Right hindlimb (tissue), 1 donor: Measurements from ENCODE around the gene PDE11A.
"Not testable (repeated sequence)": the region's sequence is repeated elsewhere in the genome, so short reads cannot be mapped to it uniquely, and the experiment has no call there.

Experiments used
- DNase-seq: peaks from one replicate; pipeline ENCODE4 v3.0.0-alpha.2; 2018

The PDE11A gene

GRCh38 chr2:177810906-177811305 lies 261.7 kb downstream of the PDE11A start:
- DNase-seq = no peak

- no peak for DNase-seq
Measured at GRCh38 chr2:177808984-177809809, 263.4 kb downstream of the PDE11A start.

GRCh38 chr2:177806025-177806424 lies 266.6 kb downstream of the PDE11A start:
- DNase-seq = no peak

- no peak for DNase-seq
Measured at GRCh38 chr2:177799531-177799930, 273.0 kb downstream of the PDE11A start.

GRCh38 chr2:177797808-177798207 lies 274.8 kb downstream of the PDE11A start:
- no peak for DNase-seq

GRCh38 chr2:177796654-177797415 lies 275.7 kb downstream of the PDE11A start:
- DNase-seq = no peak

- no peak for DNase-seq
Measured at GRCh38 chr2:177796011-177796410, 276.6 kb downstream of the PDE11A start.

- not testable (repeated sequence) for DNase-seq
Measured at GRCh38 chr2:177785143-177785542, 287.4 kb downstream of the PDE11A start.

- DNase-seq = no peak
Measured at GRCh38 chr2:177784745-177785067, 287.9 kb downstream of the PDE11A start.

GRCh38 chr2:177783835-177784744 lies 288.5 kb downstream of the PDE11A start:
- no peak for DNase-seq

GRCh38 chr2:177783091-177783490 lies 289.5 kb downstream of the PDE11A start:
- DNase-seq = no peak

- no peak for DNase-seq
Measured at GRCh38 chr2:177782613-177783012, 290.0 kb downstream of the PDE11A start.

GRCh38 chr2:177778472-177778871 lies 294.1 kb downstream of the PDE11A start:
- DNase-seq = no peak

- no peak for DNase-seq
Measured at GRCh38 chr2:177772529-177772928, 300.0 kb downstream of the PDE11A start.

GRCh38 chr2:177771191-177771590 lies 301.4 kb downstream of the PDE11A start:
- DNase-seq = no peak

- no peak for DNase-seq
Measured at GRCh38 chr2:177767768-177768167, 304.8 kb downstream of the PDE11A start.

GRCh38 chr2:177765698-177766097 lies 306.9 kb downstream of the PDE11A start:
- DNase-seq = no peak

GRCh38 chr2:177763531-177764265 lies 308.9 kb downstream of the PDE11A start:
- DNase-seq = peak; percentile 75

GRCh38 chr2:177759443-177759842 lies 313.1 kb downstream of the PDE11A start:
- DNase-seq = no peak

- peak; percentile 79 for DNase-seq
Measured at GRCh38 chr2:177758591-177759371, 313.8 kb downstream of the PDE11A start.

GRCh38 chr2:177756336-177756735 lies 316.2 kb downstream of the PDE11A start:
- DNase-seq = no peak

- peak; percentile 31 for DNase-seq
Measured at GRCh38 chr2:177754492-177754873, 318.1 kb downstream of the PDE11A start.
